Left forelimb (tissue), 1 donor: ENCODE measurements around the gene SPEN.
"Not testable (repeated sequence)": the region's sequence is repeated elsewhere in the genome, so short reads cannot be mapped to it uniquely, and the experiment has no call there.

Source experiments
- DNase-seq: peaks from one replicate; pipeline ENCODE4 v3.0.0-alpha.2; 2018; ENCODE audit warnings: low spot score

SPEN gene

GRCh38 chr1:15833069-15833679, 14.3 kb upstream of the SPEN start:
- DNase-seq = no peak

GRCh38 chr1:15833842-15834405, 13.6 kb upstream of the SPEN start:
- DNase-seq = no peak

GRCh38 chr1:15834406-15835204, 12.9 kb upstream of the SPEN start:
- DNase-seq = peak; percentile 93

GRCh38 chr1:15835205-15835740, 12.2 kb upstream of the SPEN start:
- DNase-seq = no peak

GRCh38 chr1:15835741-15836510, 11.6 kb upstream of the SPEN start:
- peak; percentile 100 for DNase-seq

- DNase-seq = not testable (repeated sequence)
These were observed 11.1 kb upstream of the SPEN start for GRCh38 chr1:15836511-15836771.

- DNase-seq = no peak
These were observed 10.5 kb upstream of the SPEN start for GRCh38 chr1:15836772-15837669.

- DNase-seq = no peak
These were observed 9.6 kb upstream of the SPEN start for GRCh38 chr1:15837931-15838330.

- no peak for DNase-seq
These were observed 8.8 kb upstream of the SPEN start for GRCh38 chr1:15838721-15839120.

- DNase-seq = no peak
These were observed 3.5 kb upstream of the SPEN start for GRCh38 chr1:15843826-15844572.

- DNase-seq = not testable (repeated sequence)
These were observed 1.5 kb upstream of the SPEN start for GRCh38 chr1:15846056-15846455.

GRCh38 chr1:15847893-15848142, 311 bp downstream of the SPEN start:
- no peak for DNase-seq

- peak; percentile 72 for DNase-seq
These were observed 829 bp downstream of the SPEN start for GRCh38 chr1:15848143-15848928.

GRCh38 chr1:15848929-15849774, 1.6 kb downstream of the SPEN start:
- DNase-seq = peak; percentile 89

GRCh38 chr1:15849775-15850324, 2.3 kb downstream of the SPEN start:
- peak; percentile 85 for DNase-seq

- no peak for DNase-seq
These were observed 3.0 kb downstream of the SPEN start for GRCh38 chr1:15850471-15851001.

- no peak for DNase-seq
These were observed 3.9 kb downstream of the SPEN start for GRCh38 chr1:15851210-15852035.
